BJ (cell line): ENCODE results near the gene ELANE. TPM values are rescaled to one million over a fixed set of nuclear protein-coding genes. Genes with fewer than 3 reads are reported as not detected.

ENCODE experiments used
- CTCF ChIA-PET: fragments of 350-600 bp; formaldehyde crosslinking; extraction: SDS; loops from one replicate; lab custom pipeline; 2021; ENCODE audit warnings: antibody characterized with exemption, inconsistent platforms; lab: Yijun Ruan, JAX
- POLR2A ChIA-PET: fragments of 300-600 bp; sonication (Branson Sonifier 250); formaldehyde crosslinking; extraction: SDS; loops from one replicate; lab custom pipeline; 2021; ENCODE audit warnings: antibody characterized with exemption; lab: Charles Lee
- DNase-seq: peaks from one replicate; pipeline ENCODE4 v3.0.0-alpha.2; 2011; ENCODE audit warnings: low read depth
- H3K27me3 ChIP-seq: 2 replicates; pipeline ENCODE4 v1.6.0; 2011; ENCODE audit warnings: low read length; ENCODE audit not compliant: control insufficient read depth, insufficient read depth
- H3K36me3 ChIP-seq: 2 replicates; pipeline ENCODE4 v1.5.1; 2011; ENCODE audit warnings: low read length; ENCODE audit not compliant: control insufficient read depth, insufficient read depth
- H3K4me3 ChIP-seq: 2 replicates; pipeline ENCODE4 v1.5.1; 2011; ENCODE audit warnings: low read depth, mild to moderate bottlenecking, control low read depth, low read length
- CTCF ChIP-seq: IDR thresholded peaks from 2 replicates; pipeline ENCODE4 v1.5.1; 2011; ENCODE audit warnings: low read depth, mild to moderate bottlenecking, control low read depth, inconsistent platforms, low read length, moderate library complexity; ENCODE audit not compliant: insufficient read depth
- polyA plus RNA-seq: library from polyadenylated mRNA; depleted of rRNA; stranded (reverse); fragments of >200 nt; gene quantifications from 2 replicates; pipeline ENCODE4 v1.2.3, GENCODE V29; 2011

ELANE gene
- polyA plus RNA-seq, 1 experiment = 0.12 TPM

GRCh38 chr19:861756-862580 lies 9.9 kb downstream of the ELANE start:
- H3K27me3 ChIP-seq = no peaks in the 10 kb centered on the region
- ChIA-PET POLR2A (no interaction called here), CTCF (interaction anchor here (0.6 to 2.4 kb wide), 5 partner anchors 32 to 233 kb away, joined by 3 to 12 read pairs (median 5); partner anchors contain the start of genes RNU6-9 and WDR18)
- DNase-seq = no peak
- TF ChIP-seq CTCF = peak; percentile 28; the same call in 1 of the 2 replicates
- no peak overlapping the region for H3K4me3 ChIP-seq
- no peaks in the 10 kb centered on the region; the same call in 1 of the 2 replicates for H3K36me3 ChIP-seq

- CTCF ChIA-PET = interaction anchor here (0.8 to 2.4 kb wide), 16 partner anchors 10 to 164 kb away, joined by 3 to 23 read pairs (median 5); partner anchors contain the start of genes CNN2, RNU6-9 and WDR18
- POLR2A ChIA-PET = no interaction called here
These were observed 10.6 kb downstream of the ELANE start for GRCh38 chr19:862581-863314.

GRCh38 chr19:863315-863620 lies 11.2 kb downstream of the ELANE start:
- TF ChIP-seq CTCF = no peak
- Histone ChIP-seq H3K27me3 (no peaks in the 10 kb centered on the region), H3K4me3 (no peak overlapping the region), H3K36me3 (peaks cover 9% of the 10 kb centered on the region)
- POLR2A ChIA-PET = no interaction called here
- CTCF ChIA-PET = interaction anchor here (0.7 to 2.4 kb wide), 22 partner anchors 9 to 163 kb away, joined by 3 to 23 read pairs (median 4); partner anchors contain the start of genes CNN2, RNU6-9 and WDR18
- DNase-seq = no peak

More at GRCh38 chr19:862581-863314, 10.6 kb downstream of the ELANE start:
- H3K27me3 ChIP-seq = no peaks in the 10 kb centered on the region
- H3K4me3 ChIP-seq = peak overlapping the region; percentile 23
- no peak for DNase-seq
- H3K36me3 ChIP-seq = peaks cover 4% of the 10 kb centered on the region
- TF ChIP-seq CTCF = no peak

GRCh38 chr19:866769-867300 lies 14.7 kb downstream of the ELANE start:
- Histone ChIP-seq H3K36me3 (peaks cover 21% of the 10 kb centered on the region), H3K27me3 (no peaks in the 10 kb centered on the region), H3K4me3 (no peak overlapping the region)
- no peak for TF ChIP-seq CTCF
- ChIA-PET CTCF (interaction anchor here (0.6 kb wide), 1 partner anchor 12 kb away, joined by 3 read pairs; no protein-coding TSS in a partner anchor), POLR2A (no interaction called here)
- no peak for DNase-seq
